ENCODE measurements around the gene CASK.

The CASK gene

DNA sequence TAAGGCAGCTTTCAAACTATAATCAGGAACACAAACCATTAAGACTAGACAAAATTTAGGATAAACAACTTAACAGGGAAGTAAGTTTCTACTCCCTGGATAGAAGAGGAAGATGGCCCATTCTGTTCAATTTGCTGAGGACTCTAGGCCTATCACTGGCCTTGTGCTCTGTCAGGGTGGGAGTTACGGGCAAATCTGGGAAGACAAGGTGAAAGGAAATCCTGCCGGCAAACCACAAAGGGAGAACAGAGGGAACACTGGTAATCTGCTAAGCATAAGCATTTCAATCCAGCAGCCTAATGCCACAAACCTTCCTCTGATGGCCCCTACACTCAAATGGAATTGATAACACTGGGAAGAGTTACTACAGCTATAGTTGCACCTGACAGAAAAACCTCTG is 191.1 kb downstream of the CASK start:
- H3K27me3 ChIP-seq (ENCODE audit: insufficient read depth, low read length): no peaks in the 10 kb centered on the region
- H3K9ac ChIP-seq (ENCODE audit: low read length): no peak overlapping the region
- H3K27ac ChIP-seq (ENCODE audit: low read depth, low read length, poor library complexity, severe bottlenecking): peak overlapping the region; percentile 74
- no peaks in the 10 kb centered on the region for H3K79me2 ChIP-seq (ENCODE audit: insufficient read depth, low read length)
- H3K9me2 ChIP-seq (ENCODE audit: low read depth, low read length): no peaks in the 10 kb centered on the region
- no peaks in the 10 kb centered on the region for H4K20me1 ChIP-seq (ENCODE audit: insufficient read depth, low read length)
- H3K36me3 ChIP-seq (ENCODE audit: insufficient read depth, low read length): no peaks in the 10 kb centered on the region; the same call in 1 of the 2 replicates
- H2AFZ ChIP-seq (ENCODE audit: low read length): no peak overlapping the region
- TF ChIP-seq, protein P1, sequence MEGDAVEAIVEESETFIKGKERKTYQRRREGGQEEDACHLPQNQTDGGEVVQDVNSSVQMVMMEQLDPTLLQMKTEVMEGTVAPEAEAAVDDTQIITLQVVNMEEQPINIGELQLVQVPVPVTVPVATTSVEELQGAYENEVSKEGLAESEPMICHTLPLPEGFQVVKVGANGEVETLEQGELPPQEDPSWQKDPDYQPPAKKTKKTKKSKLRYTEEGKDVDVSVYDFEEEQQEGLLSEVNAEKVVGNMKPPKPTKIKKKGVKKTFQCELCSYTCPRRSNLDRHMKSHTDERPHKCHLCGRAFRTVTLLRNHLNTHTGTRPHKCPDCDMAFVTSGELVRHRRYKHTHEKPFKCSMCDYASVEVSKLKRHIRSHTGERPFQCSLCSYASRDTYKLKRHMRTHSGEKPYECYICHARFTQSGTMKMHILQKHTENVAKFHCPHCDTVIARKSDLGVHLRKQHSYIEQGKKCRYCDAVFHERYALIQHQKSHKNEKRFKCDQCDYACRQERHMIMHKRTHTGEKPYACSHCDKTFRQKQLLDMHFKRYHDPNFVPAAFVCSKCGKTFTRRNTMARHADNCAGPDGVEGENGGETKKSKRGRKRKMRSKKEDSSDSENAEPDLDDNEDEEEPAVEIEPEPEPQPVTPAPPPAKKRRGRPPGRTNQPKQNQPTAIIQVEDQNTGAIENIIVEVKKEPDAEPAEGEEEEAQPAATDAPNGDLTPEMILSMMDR (IDR thresholded peaks at IDR 0.05; ENCODE audit: low read length): no peak
- no peak for TF ChIP-seq EZH2 (IDR thresholded peaks at IDR 0.05; ENCODE audit: borderline replicate concordance, low read length)
- H3F3A ChIP-seq (ENCODE audit: insufficient read depth, low read length): 0 out of 2 replicates have a peak, but pooled peaks cover 4% of the 10 kb centered on the region
- H3K4me2 ChIP-seq (ENCODE audit: low read length): no peak overlapping the region
- no peak overlapping the region for H3K4me3 ChIP-seq (ENCODE audit: low read depth, low read length, poor library complexity, severe bottlenecking)
- no peaks in the 10 kb centered on the region for H3K9me3 ChIP-seq (ENCODE audit: low read length)
- peaks cover 69% of the 10 kb centered on the region for H3K4me1 ChIP-seq (ENCODE audit: insufficient read depth, low read length, severe bottlenecking)

DNA sequence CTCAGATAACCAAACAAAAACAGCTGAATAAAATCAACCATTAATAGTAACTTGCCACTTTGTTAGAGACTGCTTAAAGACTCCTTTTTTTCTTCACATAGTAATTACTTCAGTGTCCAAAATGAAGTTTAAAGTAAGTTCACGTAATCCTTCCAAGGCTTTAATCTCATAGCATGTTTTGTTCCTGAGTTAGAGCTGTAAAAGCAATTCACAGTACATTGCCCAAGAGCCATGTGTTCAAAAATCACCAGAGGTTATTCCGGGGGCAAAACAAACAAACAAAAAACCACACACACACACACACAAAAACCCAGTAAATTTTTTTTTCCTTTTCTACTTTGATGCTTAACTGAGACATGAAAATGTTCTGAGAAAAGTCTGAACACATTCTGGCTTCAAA is 193.3 kb downstream of the CASK start:
- 0 out of 2 replicates have a peak, but pooled peaks cover 4% of the 10 kb centered on the region for H3F3A ChIP-seq (ENCODE audit: insufficient read depth, low read length)
- H3K27me3 ChIP-seq (ENCODE audit: insufficient read depth, low read length): no peaks in the 10 kb centered on the region
- no peaks in the 10 kb centered on the region for H3K79me2 ChIP-seq (ENCODE audit: insufficient read depth, low read length)
- H3K4me1 ChIP-seq (ENCODE audit: insufficient read depth, low read length, severe bottlenecking): peaks cover 69% of the 10 kb centered on the region
- no peaks in the 10 kb centered on the region for H3K9me3 ChIP-seq (ENCODE audit: low read length)
- H2AFZ ChIP-seq (ENCODE audit: low read length): no peak overlapping the region
- no peaks in the 10 kb centered on the region for H4K20me1 ChIP-seq (ENCODE audit: insufficient read depth, low read length)
- TF ChIP-seq, protein P1 (IDR thresholded peaks at IDR 0.05; ENCODE audit: low read length): no peak
- no peak for TF ChIP-seq EZH2 (IDR thresholded peaks at IDR 0.05; ENCODE audit: borderline replicate concordance, low read length)
- H3K9me2 ChIP-seq (ENCODE audit: low read depth, low read length): no peaks in the 10 kb centered on the region
- H3K9ac ChIP-seq (ENCODE audit: low read length): no peak overlapping the region
- H3K36me3 ChIP-seq (ENCODE audit: insufficient read depth, low read length): no peaks in the 10 kb centered on the region
- no peak overlapping the region for H3K4me3 ChIP-seq (ENCODE audit: low read depth, low read length, poor library complexity, severe bottlenecking)
- peak overlapping the region; percentile 53 for H3K27ac ChIP-seq (ENCODE audit: low read depth, low read length, poor library complexity, severe bottlenecking)
- H3K4me2 ChIP-seq (ENCODE audit: low read length): no peak overlapping the region

- Histone ChIP-seq H3K4me1 (ENCODE audit: insufficient read depth, low read length, severe bottlenecking) (peaks cover 73% of the 10 kb centered on the region), H3K9ac (ENCODE audit: low read length) (no peak overlapping the region)
These were observed 195.2 kb downstream of the CASK start for GRCh38 chrX:41728125-41728524.

More at GRCh38 chrX:41728125-41728524, 195.2 kb downstream of the CASK start:
- H3K9me2 ChIP-seq (ENCODE audit: low read depth, low read length): no peaks in the 10 kb centered on the region
- H2AFZ ChIP-seq (ENCODE audit: low read length): no peak overlapping the region
- H3K4me2 ChIP-seq (ENCODE audit: low read length): no peak overlapping the region
- TF ChIP-seq, protein P1 (IDR thresholded peaks at IDR 0.05; ENCODE audit: low read length): no peak
- TF ChIP-seq EZH2 (IDR thresholded peaks at IDR 0.05; ENCODE audit: borderline replicate concordance, low read length): no peak
- no peaks in the 10 kb centered on the region for H3K27me3 ChIP-seq (ENCODE audit: insufficient read depth, low read length)
- no peaks in the 10 kb centered on the region for H3K79me2 ChIP-seq (ENCODE audit: insufficient read depth, low read length)
- H3F3A ChIP-seq (ENCODE audit: insufficient read depth, low read length): no peaks in the 10 kb centered on the region
- H3K27ac ChIP-seq (ENCODE audit: low read depth, low read length, poor library complexity, severe bottlenecking): peak overlapping the region; percentile 36
- H4K20me1 ChIP-seq (ENCODE audit: insufficient read depth, low read length): no peaks in the 10 kb centered on the region
- H3K4me3 ChIP-seq (ENCODE audit: low read depth, low read length, poor library complexity, severe bottlenecking): no peak overlapping the region
- no peaks in the 10 kb centered on the region for H3K9me3 ChIP-seq (ENCODE audit: low read length)
- H3K36me3 ChIP-seq (ENCODE audit: insufficient read depth, low read length): no peaks in the 10 kb centered on the region

Measured in OCI-LY1 (cell line).